ENCODE results near the gene UBAC1.
"Not testable (repeated sequence)": the region's sequence is repeated elsewhere in the genome, so short reads cannot be mapped to it uniquely, and the experiment has no call there.

Gene UBAC1

GRCh38 chr9:135959814-135960213 lies 1.4 kb downstream of the UBAC1 start:
- DNase-seq (ENCODE audit: low spot score): no peak

DNA sequence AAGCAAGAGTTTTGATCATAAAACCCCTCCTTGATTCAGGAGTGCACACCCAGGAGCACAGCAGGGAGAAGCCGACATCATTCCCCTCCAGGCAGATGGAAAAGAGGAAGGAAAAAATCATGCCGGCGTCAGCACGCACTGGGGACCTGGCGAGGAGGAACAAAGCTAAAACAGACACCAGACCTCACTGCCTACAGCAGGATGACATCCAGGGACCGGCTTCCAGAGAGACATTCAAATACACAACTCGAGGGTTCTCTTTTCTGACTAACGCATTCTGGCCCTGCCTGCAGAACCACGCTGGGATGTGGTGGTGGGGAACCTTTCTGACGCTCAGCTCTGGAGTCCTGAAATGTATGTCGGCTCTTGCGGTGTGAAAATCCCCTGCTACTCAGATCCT lies 2.7 kb downstream of the UBAC1 start:
- no peak for DNase-seq (ENCODE audit: low spot score)

DNA sequence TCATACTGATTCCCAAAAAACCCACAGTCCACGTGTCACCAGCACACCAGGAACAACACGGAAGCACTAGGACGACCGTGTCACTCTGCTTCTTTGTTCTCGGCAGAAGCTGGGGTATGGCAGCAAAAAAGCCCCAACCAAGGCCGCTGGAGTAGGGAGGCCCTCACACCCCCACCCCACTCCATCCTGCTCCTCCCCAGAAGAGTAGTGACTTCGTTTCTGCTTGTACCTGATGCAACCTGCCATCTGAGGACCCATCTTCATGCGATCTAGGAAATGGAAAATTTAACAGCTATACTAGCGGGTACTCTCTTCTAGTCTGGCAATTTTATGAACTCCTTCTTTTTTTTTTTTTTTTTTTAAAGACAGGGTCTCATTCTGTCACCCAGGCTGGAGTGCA lies 3.7 kb downstream of the UBAC1 start:
- DNase-seq (ENCODE audit: low spot score): no peak

GRCh38 chr9:135956802-135957174 lies 4.4 kb downstream of the UBAC1 start:
- no peak for DNase-seq (ENCODE audit: low spot score)

- DNase-seq (ENCODE audit: low spot score): no peak
These were observed 5.0 kb downstream of the UBAC1 start for GRCh38 chr9:135955934-135956801.

- no peak for DNase-seq (ENCODE audit: low spot score)
These were observed 8.4 kb downstream of the UBAC1 start for GRCh38 chr9:135952664-135953206.

- DNase-seq (ENCODE audit: low spot score): no peak
These were observed 9.1 kb downstream of the UBAC1 start for GRCh38 chr9:135951889-135952663.

GRCh38 chr9:135951310-135951709 lies 9.9 kb downstream of the UBAC1 start:
- DNase-seq (ENCODE audit: low spot score): not testable (repeated sequence)

DNA sequence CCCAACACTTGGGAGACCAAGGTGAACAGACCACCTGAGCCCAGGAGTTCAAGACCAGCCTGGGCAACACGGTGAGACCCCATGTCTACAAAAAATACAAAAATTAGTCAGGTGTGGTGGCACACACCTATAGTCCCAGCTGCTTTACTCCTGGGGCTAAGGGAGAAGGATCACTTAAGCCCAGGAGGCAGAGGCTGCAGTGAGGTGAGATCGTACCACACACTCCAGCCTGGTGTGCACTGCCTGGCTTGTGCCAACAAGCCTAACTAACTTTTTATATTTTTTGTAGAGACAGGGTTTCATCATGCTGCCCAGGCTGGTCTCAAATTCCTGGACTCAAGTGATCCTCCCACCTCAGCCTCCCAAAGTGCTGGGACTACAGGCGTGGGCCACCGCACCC lies 10.3 kb downstream of the UBAC1 start:
- not testable (repeated sequence) for DNase-seq (ENCODE audit: low spot score)

GRCh38 chr9:135950135-135950682 lies 11.0 kb downstream of the UBAC1 start:
- no peak for DNase-seq (ENCODE audit: low spot score)

DNA sequence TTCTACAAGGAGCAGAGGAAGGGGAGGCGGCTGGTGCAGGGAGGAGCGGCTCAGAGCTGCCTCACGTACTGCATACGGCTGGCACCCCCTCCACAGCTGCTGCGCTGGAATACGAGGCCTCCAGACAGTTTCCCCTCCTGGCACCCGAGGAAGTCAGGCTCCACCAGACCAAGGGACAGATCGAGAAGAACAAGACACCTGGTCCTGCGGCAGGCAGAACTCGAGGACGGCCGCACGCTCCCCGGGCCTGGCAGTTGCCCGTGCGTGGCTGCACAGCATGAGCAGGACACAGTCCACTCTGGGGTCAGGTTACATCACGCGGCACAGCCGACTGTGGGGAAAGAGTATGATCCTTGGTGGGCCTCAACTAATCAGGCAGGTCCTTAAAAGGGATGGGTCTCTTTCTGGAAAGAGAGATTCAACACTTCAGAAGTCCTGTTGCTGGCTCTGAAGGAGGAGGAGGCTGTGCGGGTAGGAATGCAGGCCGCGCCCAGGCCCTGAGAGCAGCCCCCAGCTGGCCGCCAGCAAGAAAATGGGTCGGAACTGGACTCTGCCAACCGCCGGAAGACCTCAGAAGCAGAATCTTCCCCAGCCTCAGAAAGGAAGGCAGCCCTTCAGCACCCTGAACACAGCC lies 11.6 kb downstream of the UBAC1 start:
- DNase-seq (ENCODE audit: low spot score): no peak

DNA sequence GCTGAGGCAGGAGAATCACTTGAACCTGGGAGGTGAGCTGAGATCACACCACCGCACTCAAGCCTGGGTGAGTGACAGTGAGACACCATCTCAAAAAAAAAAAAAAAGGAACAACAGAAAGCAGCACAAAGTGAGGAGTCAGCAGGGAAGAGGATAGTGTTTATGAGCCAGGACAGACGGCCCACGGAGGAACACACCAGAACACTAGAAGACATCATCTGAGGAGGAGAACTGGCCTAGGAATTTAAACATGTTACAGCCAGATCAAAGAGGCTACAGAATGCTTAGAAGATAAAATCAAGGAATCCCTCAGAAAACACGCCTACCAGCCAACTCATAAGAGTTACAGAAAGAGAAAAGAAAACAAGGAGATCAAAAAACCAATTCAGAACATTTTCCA lies 12.2 kb downstream of the UBAC1 start:
- no peak for DNase-seq (ENCODE audit: low spot score)

DNA sequence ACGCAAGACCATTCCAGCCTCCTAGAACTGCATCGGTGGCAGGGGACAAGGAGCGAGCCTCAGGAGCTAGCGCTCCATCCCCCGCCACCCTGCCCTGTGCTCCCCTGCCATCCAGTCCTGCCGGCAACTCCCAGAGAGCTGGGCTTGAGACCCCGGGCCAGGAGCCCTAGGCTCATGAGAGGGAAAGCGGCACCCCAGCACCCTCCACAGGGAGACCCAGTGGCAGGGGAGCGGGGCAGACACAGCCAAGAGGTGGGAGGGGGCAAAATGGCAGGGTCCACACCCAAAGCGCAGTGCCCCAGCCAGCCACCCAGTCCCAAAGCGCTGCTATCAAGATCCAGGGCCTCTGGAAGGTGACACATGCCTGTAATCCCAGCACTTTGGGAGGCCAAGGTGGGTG lies 12.7 kb downstream of the UBAC1 start:
- DNase-seq (ENCODE audit: low spot score): no peak

- no peak for DNase-seq (ENCODE audit: low spot score)
These were observed 13.6 kb downstream of the UBAC1 start for GRCh38 chr9:135947582-135947981.

DNA sequence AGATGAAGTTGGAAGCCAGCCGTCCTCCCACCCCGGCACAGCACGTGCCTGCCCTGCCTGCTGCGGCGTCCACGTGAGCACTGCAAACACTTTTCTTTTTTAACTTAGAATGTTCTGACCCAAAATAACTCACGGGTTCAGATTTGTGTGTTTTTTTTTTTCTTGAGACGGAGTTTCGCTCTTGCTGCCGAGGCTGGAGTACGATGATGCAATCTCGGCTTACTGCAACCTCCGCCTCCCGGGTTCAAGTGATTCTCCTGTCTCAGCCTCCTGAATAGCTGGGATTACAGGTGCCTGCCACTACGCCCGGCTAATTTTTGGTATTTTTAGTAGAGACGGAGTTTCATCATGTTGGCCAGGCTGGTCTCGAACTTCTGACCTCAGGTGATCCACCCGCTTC lies 14.1 kb downstream of the UBAC1 start:
- DNase-seq (ENCODE audit: low spot score): not testable (repeated sequence)

- DNase-seq (ENCODE audit: low spot score): no peak
These were observed 14.7 kb downstream of the UBAC1 start for GRCh38 chr9:135946392-135946994.

DNA sequence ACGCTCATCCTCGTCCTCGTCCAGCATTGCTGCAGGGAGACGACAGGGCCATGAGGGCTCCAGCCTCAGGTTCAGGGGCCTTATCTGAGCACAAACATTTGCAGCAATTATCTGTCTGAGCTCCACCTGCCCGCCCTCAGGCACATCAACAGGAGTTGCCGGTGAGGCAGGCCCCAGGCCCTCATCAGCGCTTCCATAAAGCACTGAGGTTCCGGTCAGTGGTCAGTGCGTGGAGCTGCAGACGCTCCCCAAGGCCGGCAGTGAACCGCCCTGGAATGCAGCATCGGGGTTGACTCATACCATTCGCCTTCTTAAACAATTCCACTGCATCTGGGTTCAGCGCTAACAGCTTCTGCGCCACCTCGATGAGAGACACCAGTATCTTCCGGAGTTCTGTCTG lies 15.2 kb downstream of the UBAC1 start:
- no peak for DNase-seq (ENCODE audit: low spot score)

DNA sequence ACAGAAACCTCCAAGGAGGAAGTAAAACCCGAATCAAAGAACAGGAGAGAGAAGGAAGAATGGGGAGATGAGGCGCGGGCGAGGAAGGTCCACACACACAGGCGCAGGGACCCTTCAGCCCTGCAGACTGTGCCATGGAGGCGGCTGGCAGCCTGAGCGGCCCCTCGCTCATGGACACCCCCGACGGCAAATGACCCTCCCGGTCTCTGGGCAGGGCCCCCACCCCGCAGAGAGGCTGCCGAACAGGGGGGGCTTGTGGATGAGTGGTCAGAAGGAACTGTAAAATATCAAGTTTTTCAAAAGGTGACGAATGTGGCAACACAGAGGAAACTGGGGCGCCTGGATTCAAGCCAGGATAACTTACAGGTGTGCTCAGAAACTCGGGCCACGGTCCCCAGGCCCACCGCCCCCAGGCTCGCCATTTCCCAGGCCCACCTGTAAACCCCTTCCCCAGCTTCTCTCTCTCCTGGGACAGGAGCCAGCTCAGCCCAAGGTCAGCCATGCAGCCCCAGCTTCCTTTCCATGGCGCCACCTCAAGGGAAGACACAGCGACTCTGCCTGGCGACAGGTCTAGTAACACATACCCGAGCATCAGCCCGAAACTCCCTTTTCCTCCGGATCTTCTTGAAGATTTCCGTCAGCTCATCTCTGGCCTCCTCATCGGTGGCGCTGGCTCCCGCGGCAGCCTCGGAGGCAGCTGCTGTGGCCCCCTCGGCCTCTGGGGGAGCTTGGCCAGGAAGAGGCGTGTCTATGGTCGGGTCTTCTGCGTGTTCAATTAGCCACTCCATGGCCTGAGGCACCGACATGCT lies 16.5 kb downstream of the UBAC1 start:
- DNase-seq (ENCODE audit: low spot score): no peak

GRCh38 chr9:135943604-135944003 lies 17.6 kb downstream of the UBAC1 start:
- not testable (repeated sequence) for DNase-seq (ENCODE audit: low spot score)

- no peak for DNase-seq (ENCODE audit: low spot score)
These were observed 19.7 kb downstream of the UBAC1 start for GRCh38 chr9:135941288-135941995.
